Chondrocyte (in vitro differentiated cells): ENCODE results near the gene NAA60. TPM values are rescaled to one million over a fixed set of nuclear protein-coding genes. Genes with fewer than 3 reads are reported as not detected.

ENCODE experiments used
- DNase-seq: peaks from one replicate; pipeline ENCODE4 v3.0.0; 2021; ENCODE audit warnings: mixed read lengths, low spot score
- H3K27ac Mint-ChIP-seq: one replicate; pipeline ENCODE4 v1.8.0; 2021; ENCODE audit warnings: mild to moderate bottlenecking, moderate library complexity, mixed read lengths; ENCODE audit not compliant: unreplicated experiment
- H3K27me3 Mint-ChIP-seq: 2 replicates; pipeline ENCODE4 v1.8.0; 2021; ENCODE audit warnings: low read depth, mixed read lengths
- H3K36me3 Mint-ChIP-seq: 2 replicates; pipeline ENCODE4 v1.8.0; 2021; ENCODE audit warnings: low read depth, mixed read lengths
- H3K4me1 Mint-ChIP-seq: 2 replicates; pipeline ENCODE4 v1.8.0; 2021; ENCODE audit warnings: low read depth, mild to moderate bottlenecking, mixed read lengths
- H3K4me3 Mint-ChIP-seq: one replicate; pipeline ENCODE4 v1.8.0; 2021; ENCODE audit warnings: mild to moderate bottlenecking, moderate library complexity, mixed read lengths; ENCODE audit not compliant: unreplicated experiment
- H3K9me3 Mint-ChIP-seq: 2 replicates; pipeline ENCODE4 v1.8.0; 2021; ENCODE audit warnings: low read depth, mixed read lengths
- CTCF ChIP-seq: fragments of 200-600 bp; sonication (generic); IDR thresholded peaks from 2 replicates; pipeline ENCODE4 v1.5.0; 2021; ENCODE audit warnings: antibody characterized with exemption, mild to moderate bottlenecking, moderate library complexity
- total RNA-seq: library from RNA; stranded (reverse); gene quantifications from 3 replicates; pipeline ENCODE4 v1.2.1, GENCODE V29; 2021

Gene NAA60
- total RNA-seq, 1 donor from 2014 or later = 47.2 TPM

- Mint-ChIP-seq H3K27me3 (no peaks in the 10 kb centered on the region), H3K4me3 (no peak overlapping the region), H3K9me3 (no peaks in the 10 kb centered on the region), H3K4me1 (peaks cover 2% of the 10 kb centered on the region), H3K27ac (no peak overlapping the region), H3K36me3 (peaks cover 26% of the 10 kb centered on the region)
- DNase-seq = no peak
- TF ChIP-seq CTCF = no peak
Measured at GRCh38 chr16:3519581-3519980, 76.1 kb downstream of the NAA60 start.

- TF ChIP-seq CTCF = no peak
- no peak for DNase-seq
- H3K9me3 Mint-ChIP-seq = no peaks in the 10 kb centered on the region
- H3K27me3 Mint-ChIP-seq = no peaks in the 10 kb centered on the region
- no peak overlapping the region for H3K4me3 Mint-ChIP-seq
- H3K27ac Mint-ChIP-seq = no peak overlapping the region
- peaks cover 26% of the 10 kb centered on the region for H3K36me3 Mint-ChIP-seq
- peaks cover 2% of the 10 kb centered on the region for H3K4me1 Mint-ChIP-seq
Measured at GRCh38 chr16:3520413-3520812, 76.9 kb downstream of the NAA60 start.

- Mint-ChIP-seq H3K36me3 (peaks cover 26% of the 10 kb centered on the region), H3K9me3 (no peaks in the 10 kb centered on the region), H3K4me1 (peaks cover 2% of the 10 kb centered on the region), H3K4me3 (no peak overlapping the region), H3K27ac (no peak overlapping the region), H3K27me3 (no peaks in the 10 kb centered on the region)
- no peak for DNase-seq
- no peak for TF ChIP-seq CTCF
Measured at GRCh38 chr16:3520841-3521240, 77.4 kb downstream of the NAA60 start.

- no peaks in the 10 kb centered on the region for H3K27me3 Mint-ChIP-seq
- DNase-seq = no peak
- H3K27ac Mint-ChIP-seq = no peak overlapping the region
- H3K36me3 Mint-ChIP-seq = peaks cover 26% of the 10 kb centered on the region
- H3K9me3 Mint-ChIP-seq = no peaks in the 10 kb centered on the region
- peaks cover 2% of the 10 kb centered on the region for H3K4me1 Mint-ChIP-seq
- TF ChIP-seq CTCF = no peak
- no peak overlapping the region for H3K4me3 Mint-ChIP-seq
Measured at GRCh38 chr16:3523281-3523680, 79.8 kb downstream of the NAA60 start.

GRCh38 chr16:3525951-3526350 lies 82.5 kb downstream of the NAA60 start:
- Mint-ChIP-seq H3K4me3 (no peak overlapping the region), H3K36me3 (peaks cover 25% of the 10 kb centered on the region), H3K9me3 (no peaks in the 10 kb centered on the region), H3K4me1 (no peaks in the 10 kb centered on the region), H3K27ac (no peak overlapping the region), H3K27me3 (no peaks in the 10 kb centered on the region)
- TF ChIP-seq CTCF = no peak
- no peak for DNase-seq
